Fibroblast of pulmonary artery (primary cell): Measurements from ENCODE around the gene KRTAP29-1.
A peak's percentile ranks its signal among the peaks of the same experiment; 100 is the strongest.

Source experiments
- DNase-seq: peaks from one replicate; pipeline ENCODE4 v3.0.0-alpha.2; 2010; ENCODE audit warnings: low read depth
- H3K4me3 ChIP-seq: replicated peaks from 2 replicates; pipeline ENCODE4 v1.5.1; 2011; ENCODE audit warnings: low read depth, mild to moderate bottlenecking, control low read depth, low read length, moderate library complexity
- TF ChIP-seq, protein P1 (sequence below): IDR thresholded peaks from 2 replicates; pipeline ENCODE4 v1.5.1; 2011; ENCODE audit warnings: mild to moderate bottlenecking, control low read depth, low read length, inconsistent platforms; ENCODE audit errors: missing control alignments

The KRTAP29-1 gene

DNA sequence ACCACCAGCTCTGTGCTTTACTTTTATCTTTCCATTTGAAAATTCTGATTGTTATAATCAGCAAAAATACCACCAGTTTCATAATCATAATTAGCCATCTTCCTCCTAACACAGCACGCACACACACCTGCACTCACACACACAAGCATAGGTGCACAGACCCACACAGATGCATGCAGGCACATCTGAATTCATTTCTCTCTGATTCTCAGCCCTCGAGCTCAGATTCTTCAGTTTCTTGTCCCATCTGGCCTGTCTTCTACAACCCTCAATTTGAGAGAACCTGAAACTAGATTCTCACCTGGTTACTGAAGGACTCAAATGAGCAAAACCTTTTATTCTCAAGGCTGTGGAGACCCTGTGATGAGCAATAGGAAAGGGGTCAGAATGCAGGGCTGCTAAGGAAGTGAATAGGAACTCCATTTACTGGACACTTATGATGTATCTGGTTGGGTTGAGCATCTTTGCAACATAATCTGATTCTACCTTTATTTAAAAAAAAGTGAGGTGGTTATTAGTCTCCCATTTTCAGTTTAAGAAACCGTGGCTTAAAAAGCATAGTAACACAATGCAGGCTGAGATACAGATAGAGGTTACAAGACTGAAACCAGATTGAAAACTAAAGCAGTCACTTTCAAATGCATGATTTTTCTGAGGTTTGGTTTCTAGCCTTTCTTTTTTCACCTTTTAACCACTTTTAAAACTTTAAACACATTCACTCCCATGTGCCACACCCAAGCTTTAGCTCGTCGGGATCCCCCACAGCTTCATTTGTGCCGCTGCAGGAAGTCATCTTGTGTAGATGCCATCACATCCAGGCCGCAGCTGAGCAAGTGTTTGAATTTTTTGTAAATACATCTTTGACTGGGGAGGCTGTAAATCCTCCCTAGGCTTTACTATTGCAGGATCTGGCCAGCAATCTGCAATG lies 38.5 kb upstream of the KRTAP29-1 start:
- TF ChIP-seq, protein P1, sequence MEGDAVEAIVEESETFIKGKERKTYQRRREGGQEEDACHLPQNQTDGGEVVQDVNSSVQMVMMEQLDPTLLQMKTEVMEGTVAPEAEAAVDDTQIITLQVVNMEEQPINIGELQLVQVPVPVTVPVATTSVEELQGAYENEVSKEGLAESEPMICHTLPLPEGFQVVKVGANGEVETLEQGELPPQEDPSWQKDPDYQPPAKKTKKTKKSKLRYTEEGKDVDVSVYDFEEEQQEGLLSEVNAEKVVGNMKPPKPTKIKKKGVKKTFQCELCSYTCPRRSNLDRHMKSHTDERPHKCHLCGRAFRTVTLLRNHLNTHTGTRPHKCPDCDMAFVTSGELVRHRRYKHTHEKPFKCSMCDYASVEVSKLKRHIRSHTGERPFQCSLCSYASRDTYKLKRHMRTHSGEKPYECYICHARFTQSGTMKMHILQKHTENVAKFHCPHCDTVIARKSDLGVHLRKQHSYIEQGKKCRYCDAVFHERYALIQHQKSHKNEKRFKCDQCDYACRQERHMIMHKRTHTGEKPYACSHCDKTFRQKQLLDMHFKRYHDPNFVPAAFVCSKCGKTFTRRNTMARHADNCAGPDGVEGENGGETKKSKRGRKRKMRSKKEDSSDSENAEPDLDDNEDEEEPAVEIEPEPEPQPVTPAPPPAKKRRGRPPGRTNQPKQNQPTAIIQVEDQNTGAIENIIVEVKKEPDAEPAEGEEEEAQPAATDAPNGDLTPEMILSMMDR: no peak
- no peak overlapping the region for H3K4me3 ChIP-seq
- DNase-seq: no peak

DNA sequence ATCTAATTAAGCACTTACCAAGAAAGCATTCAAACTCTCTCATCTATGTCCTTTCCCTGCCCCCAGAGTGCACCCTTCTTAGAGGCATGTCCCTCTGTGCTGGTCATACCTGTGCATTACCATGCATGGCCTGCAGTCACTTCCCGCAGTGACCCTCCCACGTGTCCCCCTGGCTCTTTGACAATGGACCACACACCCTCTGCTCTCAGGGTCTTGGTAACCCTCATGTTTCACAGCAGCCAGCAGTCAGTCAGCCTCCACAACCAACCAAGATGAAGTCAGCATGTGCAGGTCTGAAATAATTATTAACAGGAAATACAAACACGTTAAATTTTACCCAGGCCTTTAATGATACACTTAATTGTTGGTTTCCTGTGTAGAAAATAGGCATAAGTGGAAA lies 37.8 kb upstream of the KRTAP29-1 start:
- TF ChIP-seq, protein P1: no peak

DNA sequence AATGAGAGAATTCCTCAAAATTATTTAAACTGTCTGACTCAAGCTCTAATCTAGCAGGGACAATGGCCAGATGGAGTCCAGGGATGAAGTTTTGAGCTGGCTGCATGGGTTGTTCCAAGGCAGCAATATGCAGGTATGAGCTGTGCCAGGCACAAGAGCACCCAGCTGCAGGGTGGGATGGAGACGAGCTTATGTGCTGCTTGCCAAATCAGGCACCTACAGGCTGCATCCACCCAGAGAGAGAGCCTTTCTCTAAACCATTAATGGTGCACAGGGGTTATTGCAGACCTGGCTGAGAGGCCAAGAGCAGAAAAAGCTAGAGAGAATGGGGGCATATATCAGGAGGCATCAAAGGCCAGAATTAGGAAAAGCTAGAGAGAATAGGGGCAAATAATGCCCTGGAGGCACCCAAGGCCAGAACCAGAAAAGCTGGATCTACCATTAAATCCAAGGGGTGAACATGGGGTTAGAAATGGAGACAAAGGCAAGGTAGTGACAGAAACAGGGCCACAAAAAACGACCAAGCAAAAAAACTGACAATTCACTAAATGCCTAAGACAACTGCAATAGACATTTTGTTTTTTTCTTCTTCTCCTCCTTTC lies 37.0 kb upstream of the KRTAP29-1 start:
- no peak for DNase-seq
- TF ChIP-seq, protein P1: no peak
- no peak overlapping the region for H3K4me3 ChIP-seq

More for the DNA sequence above, 37.8 kb upstream of the KRTAP29-1 start:
- DNase-seq: no peak
- H3K4me3 ChIP-seq: no peak overlapping the region

DNA sequence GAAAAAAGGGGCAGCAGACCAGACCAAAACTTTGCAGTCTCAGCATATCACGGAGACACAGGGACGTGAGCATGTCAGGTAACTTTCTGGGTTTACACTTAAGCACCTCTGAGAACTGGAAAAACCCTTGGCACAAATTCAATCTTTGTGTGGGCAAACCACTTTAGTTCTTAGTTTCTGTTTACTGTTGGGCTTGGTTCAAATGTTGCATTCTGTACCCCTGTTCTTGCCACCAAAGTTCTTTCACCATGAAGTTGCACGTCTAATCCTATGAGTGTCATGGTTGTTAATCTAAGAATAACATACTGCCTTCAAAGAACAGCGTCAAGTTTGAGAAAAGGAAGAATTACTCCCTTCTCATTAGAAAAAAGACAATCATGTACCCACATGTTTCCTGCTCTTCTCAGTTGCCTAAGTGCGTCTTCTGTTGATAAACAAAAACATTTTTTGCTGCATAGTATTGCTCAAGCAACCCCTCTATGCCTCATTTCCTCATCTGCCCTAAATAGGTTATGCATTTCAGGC lies 36.4 kb upstream of the KRTAP29-1 start:
- TF ChIP-seq, protein P1: no peak
- peak; percentile 20 for DNase-seq
- H3K4me3 ChIP-seq: no peak overlapping the region

DNA sequence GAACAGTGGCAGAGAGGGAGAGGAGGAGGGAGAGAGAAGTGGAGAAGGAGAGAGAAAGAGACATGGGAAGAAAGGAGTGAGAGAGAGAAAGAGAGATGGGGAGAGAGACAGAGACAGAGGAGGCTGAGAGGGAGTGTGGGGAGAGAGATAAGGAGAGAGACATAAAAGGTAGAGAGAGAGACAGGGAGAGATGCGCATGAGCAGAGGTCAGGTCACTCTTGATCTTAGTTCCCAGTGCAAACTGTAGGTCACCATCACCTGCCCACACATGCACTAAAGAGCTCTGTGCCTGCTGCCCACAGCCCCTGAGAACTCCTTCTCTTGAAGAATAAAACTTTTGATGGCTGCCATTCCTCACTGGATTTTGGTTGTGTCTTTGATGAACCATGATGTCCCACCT lies 33.1 kb upstream of the KRTAP29-1 start:
- no peak overlapping the region for H3K4me3 ChIP-seq
- no peak for DNase-seq
- TF ChIP-seq, protein P1: no peak

DNA sequence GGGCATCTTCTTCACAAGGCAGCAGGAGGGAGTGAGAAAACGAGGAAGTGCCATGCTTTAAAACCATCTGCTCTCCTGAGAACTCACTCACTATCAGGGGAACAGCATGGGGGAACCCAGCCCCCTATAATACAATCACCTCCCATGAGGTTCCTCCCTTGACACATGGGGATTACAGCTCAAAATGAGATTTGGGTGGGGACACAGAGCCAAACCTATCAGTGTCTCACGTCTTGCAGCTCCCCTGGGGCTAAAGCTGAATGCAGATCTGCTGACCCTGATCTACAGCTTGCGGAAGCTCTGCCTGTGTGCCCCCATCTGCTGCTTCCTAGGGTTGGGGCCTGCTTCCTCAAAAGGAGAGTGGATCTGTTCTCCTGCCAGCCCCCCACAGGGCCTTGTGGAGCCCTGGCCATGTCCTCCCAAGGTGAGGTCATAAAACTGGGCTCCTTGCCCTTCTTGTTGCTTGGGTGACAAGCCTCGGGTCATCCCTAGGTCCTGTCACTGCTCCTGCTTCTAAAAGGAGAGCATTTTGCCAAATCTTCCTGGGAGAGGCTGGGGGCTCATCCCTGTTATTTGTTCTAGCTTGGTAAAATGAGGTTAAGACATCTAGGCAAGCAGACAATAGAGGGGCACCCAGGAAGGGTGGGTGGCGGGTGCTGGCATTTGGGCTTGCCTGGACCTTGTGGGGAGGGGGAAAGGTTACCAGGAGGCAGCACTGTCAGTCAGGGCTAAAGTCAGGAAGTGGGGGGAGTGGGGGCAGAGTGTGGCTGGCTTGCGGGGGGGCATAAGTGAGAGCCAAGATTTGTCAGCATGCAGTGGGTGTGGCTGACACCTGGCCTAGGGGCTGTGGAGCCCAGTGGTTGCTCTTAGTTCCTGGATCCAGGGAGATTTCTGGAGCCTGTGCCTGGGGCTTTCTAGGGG lies 32.0 kb upstream of the KRTAP29-1 start:
- DNase-seq: no peak
- TF ChIP-seq, protein P1: no peak
- no peak overlapping the region for H3K4me3 ChIP-seq
